22Rv1 (cell line): ENCODE measurements around the gene TMEM88.

ENCODE experiments used
- CTCF ChIP-seq: fragments of 450-650 bp; IDR thresholded peaks from 2 replicates; pipeline ENCODE4 v1.5.1; 2017; ENCODE audit warnings: mild to moderate bottlenecking
- ZFX ChIP-seq: fragments of 450-650 bp; IDR thresholded peaks from 2 replicates; pipeline ENCODE4 v1.6.1; 2017; ENCODE audit warnings: antibody characterized with exemption, borderline replicate concordance

GRCh38 chr17:7811251-7811650 lies 43.6 kb upstream of the TMEM88 start:
- TF ChIP-seq CTCF (no peak), ZFX (no peak)
